Esophagus squamous epithelium (tissue), 4 donors: ENCODE measurements around the gene GEMIN8.

Experiments
- POLR2A ChIP-seq, 4 donors: fragments of 450-650 bp; IDR thresholded peaks; one replicate each; pipeline ENCODE4 v1.6.1; 2017; ENCODE audit warnings: antibody characterized with exemption in 4 of 4, mild to moderate bottlenecking in 4 of 4, moderate library complexity in 3 of 4
- TF ChIP-seq, protein P1 (sequence below), 6 experiments: fragments of 450-650 bp in 4 of 6; fragments of 200-600 bp in 2 of 6; sonication (generic) in 2 of 6; IDR thresholded peaks; one replicate each; pipeline ENCODE4 v1.5.1; 2016 to 2019; ENCODE audit warnings: antibody characterized with exemption in 6 of 6, mild to moderate bottlenecking in 4 of 6, moderate library complexity in 4 of 6

GRCh38 chrX:14032406-14032805 is 2.7 kb upstream of the GEMIN8 start:
- TF ChIP-seq, protein P1, sequence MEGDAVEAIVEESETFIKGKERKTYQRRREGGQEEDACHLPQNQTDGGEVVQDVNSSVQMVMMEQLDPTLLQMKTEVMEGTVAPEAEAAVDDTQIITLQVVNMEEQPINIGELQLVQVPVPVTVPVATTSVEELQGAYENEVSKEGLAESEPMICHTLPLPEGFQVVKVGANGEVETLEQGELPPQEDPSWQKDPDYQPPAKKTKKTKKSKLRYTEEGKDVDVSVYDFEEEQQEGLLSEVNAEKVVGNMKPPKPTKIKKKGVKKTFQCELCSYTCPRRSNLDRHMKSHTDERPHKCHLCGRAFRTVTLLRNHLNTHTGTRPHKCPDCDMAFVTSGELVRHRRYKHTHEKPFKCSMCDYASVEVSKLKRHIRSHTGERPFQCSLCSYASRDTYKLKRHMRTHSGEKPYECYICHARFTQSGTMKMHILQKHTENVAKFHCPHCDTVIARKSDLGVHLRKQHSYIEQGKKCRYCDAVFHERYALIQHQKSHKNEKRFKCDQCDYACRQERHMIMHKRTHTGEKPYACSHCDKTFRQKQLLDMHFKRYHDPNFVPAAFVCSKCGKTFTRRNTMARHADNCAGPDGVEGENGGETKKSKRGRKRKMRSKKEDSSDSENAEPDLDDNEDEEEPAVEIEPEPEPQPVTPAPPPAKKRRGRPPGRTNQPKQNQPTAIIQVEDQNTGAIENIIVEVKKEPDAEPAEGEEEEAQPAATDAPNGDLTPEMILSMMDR (IDR thresholded peaks at IDR 0.05): peak; percentile 71 to 85 (median 74)
- no peak for TF ChIP-seq POLR2A (IDR thresholded peaks at IDR 0.05)
